GM19324 (cell line): Measurements from ENCODE around the gene TLCD5.

Experiments used
- ATAC-seq: cut with Tn5 transposase; IDR thresholded peaks from one replicate; pipeline ENCODE4 v1.9.1; 2021; ENCODE audit warnings: mild to moderate bottlenecking, moderate library complexity; ENCODE audit not compliant: unreplicated experiment, low FRiP score

Gene TLCD5

GRCh38 chr11:120375076-120375475 lies 50.0 kb downstream of the TLCD5 start:
- no peak for ATAC-seq

- no peak for ATAC-seq
These were observed 51.6 kb downstream of the TLCD5 start for GRCh38 chr11:120376547-120377182.

DNA sequence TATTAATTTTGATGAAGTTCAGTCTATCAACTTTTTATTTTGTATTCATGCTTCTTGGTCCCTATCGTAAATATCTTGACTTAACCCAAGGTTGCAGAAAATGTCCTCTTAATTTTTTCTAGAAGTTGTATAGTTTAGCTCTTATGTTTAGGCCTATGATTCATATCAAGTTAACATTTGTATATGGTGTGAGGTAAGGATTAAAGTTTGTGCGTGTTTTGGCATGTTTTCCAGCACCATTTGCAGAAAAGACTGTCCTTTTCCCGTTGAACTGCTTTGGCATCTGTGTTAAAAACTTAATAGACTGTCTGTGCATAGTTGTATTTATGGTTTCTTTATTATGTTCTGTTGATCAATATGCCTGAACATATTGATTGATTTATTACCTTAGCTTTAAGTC lies 53.4 kb downstream of the TLCD5 start:
- no peak for ATAC-seq

- no peak for ATAC-seq
These were observed 56.3 kb downstream of the TLCD5 start for GRCh38 chr11:120381401-120381800.
